GM12874 (cell line): ENCODE data around the gene SRSF1.

Source experiments
- CTCF ChIP-seq: IDR thresholded peaks from 2 replicates; pipeline ENCODE4 v1.5.1; 2011; ENCODE audit warnings: low read depth, mild to moderate bottlenecking, control low read depth, low read length, moderate library complexity; ENCODE audit not compliant: insufficient read depth

Gene SRSF1

GRCh38 chr17:57979076-57979475, 28.0 kb downstream of the SRSF1 start:
- no peak for TF ChIP-seq CTCF

- no peak for TF ChIP-seq CTCF
These were observed 30.5 kb downstream of the SRSF1 start for GRCh38 chr17:57976594-57976993.

- TF ChIP-seq CTCF = no peak
These were observed 32.0 kb downstream of the SRSF1 start for GRCh38 chr17:57975044-57975443.

GRCh38 chr17:57972151-57972550, 34.9 kb downstream of the SRSF1 start:
- TF ChIP-seq CTCF = no peak

- TF ChIP-seq CTCF = no peak
These were observed 35.5 kb downstream of the SRSF1 start for GRCh38 chr17:57971572-57971971.

GRCh38 chr17:57970710-57971109, 36.3 kb downstream of the SRSF1 start:
- no peak for TF ChIP-seq CTCF

- no peak for TF ChIP-seq CTCF
These were observed 38.6 kb downstream of the SRSF1 start for GRCh38 chr17:57968456-57968855.

- TF ChIP-seq CTCF = no peak
These were observed 40.2 kb downstream of the SRSF1 start for GRCh38 chr17:57966875-57967274.
